ENCODE results near the gene PLD1. TPM values are rescaled to one million over a fixed set of nuclear protein-coding genes. Genes with fewer than 3 reads are reported as not detected.

PLD1 gene
- total RNA-seq, 1 donor from 2014 or later = 4.1 TPM

DNA sequence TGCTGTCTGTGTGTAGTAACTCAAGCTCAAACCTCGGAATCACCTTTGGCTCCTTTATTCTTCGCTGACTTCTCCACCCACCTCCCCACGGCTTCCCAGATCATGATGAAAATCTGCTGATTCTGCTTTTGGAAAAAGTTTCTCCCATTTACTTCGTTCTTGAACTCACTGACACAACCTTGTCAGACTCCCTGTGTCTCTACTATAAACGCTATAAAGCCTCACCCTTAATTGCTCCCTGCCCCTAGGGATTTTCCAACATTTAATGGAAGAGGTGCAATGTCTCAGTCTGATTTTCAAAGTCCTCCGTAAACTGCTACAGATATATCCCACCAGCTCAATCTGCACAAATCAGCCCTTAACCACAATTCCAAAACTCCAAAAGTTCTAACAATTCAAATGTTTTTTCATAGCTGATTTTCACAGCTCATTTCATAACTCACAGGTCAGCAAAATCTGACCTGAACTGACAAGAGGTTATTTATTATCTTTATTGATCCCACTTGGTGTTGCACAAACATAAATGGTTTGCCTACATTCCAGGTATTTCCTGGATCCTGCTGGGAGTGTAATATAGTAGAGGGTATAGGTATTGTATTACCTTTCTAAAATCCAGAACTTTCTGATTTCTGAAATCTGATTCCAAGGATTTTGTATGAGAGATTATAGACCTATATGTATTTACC lies 129.4 kb downstream of the PLD1 start:
- FAIRE-seq (no peak), DNase-seq (ENCODE audit: low spot score in 2 of 2) (no peak)

- DNase-seq (ENCODE audit: low spot score in 2 of 2) (no peak), FAIRE-seq (no peak)
Observed at GRCh38 chr3:171678971-171679492, 131.3 kb downstream of the PLD1 start.

GRCh38 chr3:171677706-171678105 lies 132.6 kb downstream of the PLD1 start:
- FAIRE-seq (no peak), DNase-seq (ENCODE audit: low spot score in 2 of 2) (no peak)

- FAIRE-seq (no peak), DNase-seq (ENCODE audit: low spot score in 2 of 2) (no peak)
Observed at GRCh38 chr3:171676601-171677175, 133.6 kb downstream of the PLD1 start.

DNA sequence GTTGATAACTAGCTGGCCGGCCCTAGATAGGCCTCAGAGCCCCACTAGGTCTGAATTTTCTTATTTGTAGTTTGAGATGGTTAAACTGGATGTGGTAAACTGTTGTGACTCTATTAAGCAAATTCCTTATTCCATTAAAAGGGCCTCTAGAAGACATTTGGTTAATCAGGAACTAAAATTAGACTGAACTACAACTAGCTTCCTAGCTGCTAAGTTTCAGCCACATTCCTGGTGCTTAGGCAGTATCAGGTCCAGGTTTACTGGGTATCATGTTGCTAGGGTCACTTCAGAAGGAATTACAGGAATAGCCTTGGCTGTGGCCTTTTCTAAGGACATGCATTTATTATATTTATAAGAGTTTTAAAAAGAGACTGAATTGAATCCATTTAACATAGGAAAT lies 136.3 kb downstream of the PLD1 start:
- DNase-seq (ENCODE audit: low spot score in 2 of 2) (no peak), FAIRE-seq (no peak)

- DNase-seq (ENCODE audit: low spot score in 2 of 2) (no peak), FAIRE-seq (no peak)
Observed at GRCh38 chr3:171672538-171672937, 137.7 kb downstream of the PLD1 start.

DNA sequence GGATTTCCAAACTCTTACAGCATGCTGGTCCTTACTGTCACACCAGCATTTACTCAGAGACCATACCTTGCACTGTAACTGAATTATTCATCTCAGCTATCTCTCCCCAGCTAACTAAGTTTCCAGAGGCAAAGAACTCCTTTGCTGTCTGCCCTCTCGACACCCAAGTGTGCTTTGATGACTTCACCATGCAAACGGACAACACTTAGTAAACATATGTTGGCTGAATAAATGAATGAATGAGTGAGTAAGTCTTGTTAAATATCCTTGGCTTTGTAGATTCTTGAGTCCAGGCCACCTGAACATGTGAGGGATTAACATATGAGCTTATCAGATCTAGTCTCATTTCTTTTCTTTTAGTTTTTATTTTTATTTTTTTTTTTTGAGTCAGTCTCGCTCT lies 138.2 kb downstream of the PLD1 start:
- no peak for DNase-seq (ENCODE audit: low spot score in 2 of 2)
- no peak for FAIRE-seq

GRCh38 chr3:171671709-171672108 lies 138.6 kb downstream of the PLD1 start:
- no peak for DNase-seq (ENCODE audit: low spot score in 2 of 2)
- FAIRE-seq = no peak

DNA sequence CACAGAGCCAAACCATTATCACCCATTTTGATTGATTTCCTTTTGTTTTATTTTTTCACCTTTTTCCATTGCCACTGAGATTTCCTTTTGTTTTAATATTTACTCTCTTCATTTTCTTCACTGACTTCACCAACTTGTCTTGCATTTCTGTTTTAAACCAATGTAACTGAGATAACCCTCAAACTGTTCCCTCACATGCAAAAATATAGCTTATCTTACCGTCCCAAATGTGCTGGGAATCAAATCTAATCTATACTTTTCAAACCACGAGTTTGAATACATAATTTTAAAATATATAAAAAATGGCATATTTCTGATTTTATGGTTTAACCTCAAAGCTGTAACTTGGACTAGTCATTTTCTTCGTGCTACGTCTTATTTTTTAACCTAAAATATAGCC lies 143.8 kb downstream of the PLD1 start:
- DNase-seq (ENCODE audit: low spot score in 2 of 2) (no peak), FAIRE-seq (no peak)

DNA sequence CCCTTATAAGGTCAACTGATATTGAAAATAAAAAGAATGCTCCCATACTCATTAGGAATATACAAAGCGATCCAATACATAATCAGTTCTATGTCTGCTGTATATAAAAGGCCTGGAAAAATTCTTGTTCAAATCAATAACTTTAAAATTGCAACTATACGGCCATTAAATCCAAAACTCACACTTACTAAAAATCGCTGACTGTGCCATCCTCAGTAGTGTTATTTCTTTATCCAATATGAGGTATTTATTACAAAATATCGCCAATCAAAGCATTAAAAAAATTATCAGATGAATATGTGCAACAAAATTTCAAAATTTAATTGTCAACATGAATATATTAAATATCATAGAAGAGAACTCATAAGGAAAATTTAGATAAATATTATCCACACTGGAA lies 146.5 kb downstream of the PLD1 start:
- FAIRE-seq (peak; percentile 37), DNase-seq (ENCODE audit: low spot score in 2 of 2) (no peak)

GRCh38 chr3:171661484-171661883 lies 148.8 kb downstream of the PLD1 start:
- no peak for FAIRE-seq
- no peak for DNase-seq (ENCODE audit: low spot score in 2 of 2)

GRCh38 chr3:171660188-171660587 lies 150.1 kb downstream of the PLD1 start:
- FAIRE-seq (no peak), DNase-seq (ENCODE audit: low spot score in 2 of 2) (no peak)

DNA sequence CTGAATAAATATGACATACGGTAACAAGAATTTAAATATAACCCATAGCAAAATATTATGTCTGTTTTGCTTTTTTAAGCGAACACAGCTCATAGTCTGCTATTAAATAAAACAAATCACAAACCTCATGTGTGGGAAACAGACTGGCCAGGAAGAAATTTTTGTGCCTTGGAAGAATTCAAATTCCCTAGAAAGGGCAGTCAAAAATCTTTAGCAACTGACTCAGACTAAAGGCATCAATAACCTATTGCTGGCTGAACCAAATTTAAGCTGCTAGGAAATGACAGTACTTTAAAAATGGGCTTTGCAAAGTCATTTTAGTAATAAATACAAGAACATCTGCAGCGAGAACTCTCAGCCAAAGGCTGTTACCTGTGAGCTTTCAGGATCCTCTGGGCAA lies 151.4 kb downstream of the PLD1 start:
- FAIRE-seq = no peak
- no peak for DNase-seq (ENCODE audit: low spot score in 2 of 2)

DNA sequence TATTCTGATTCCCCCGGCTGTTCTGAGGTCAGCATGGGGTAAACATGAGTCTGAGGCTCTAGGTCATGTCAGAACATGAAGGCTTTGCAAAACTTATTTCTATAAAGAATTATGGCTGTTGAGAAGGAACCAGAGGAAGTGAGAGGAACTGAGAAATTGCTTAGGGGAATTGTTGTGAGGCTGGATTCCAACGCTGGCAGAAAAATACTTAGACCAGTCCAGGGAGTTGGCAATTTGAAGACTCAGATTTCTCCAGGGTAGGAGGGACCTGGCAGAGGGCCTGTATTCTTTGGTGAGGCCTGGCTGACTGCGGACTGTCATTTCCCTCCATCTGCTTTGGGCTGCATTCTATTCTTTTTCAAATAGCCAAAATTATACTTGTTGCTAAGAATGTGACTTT lies 155.5 kb downstream of the PLD1 start:
- FAIRE-seq = no peak
- DNase-seq (ENCODE audit: low spot score in 2 of 2) = no peak

GRCh38 chr3:171654326-171654725 lies 156.0 kb downstream of the PLD1 start:
- DNase-seq (ENCODE audit: low spot score in 2 of 2) = no peak
- no peak for FAIRE-seq

DNA sequence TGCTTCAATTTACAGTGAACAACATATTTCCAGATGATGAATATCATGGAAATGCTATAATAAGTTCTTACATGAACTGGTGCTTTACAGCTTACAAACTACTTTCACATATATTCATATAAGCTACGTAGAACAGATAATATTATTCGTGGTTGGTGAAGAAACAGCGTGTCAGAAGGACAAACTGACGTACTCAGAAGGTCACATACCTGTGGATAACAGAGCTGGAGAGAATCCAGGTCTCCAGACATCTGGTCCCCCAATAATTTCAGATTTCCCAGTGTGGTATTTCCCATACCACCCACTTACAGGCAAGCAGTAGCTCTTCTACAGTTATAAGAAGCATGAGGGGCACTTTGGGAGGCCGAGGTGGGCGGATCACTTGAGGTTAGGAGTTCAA lies 156.6 kb downstream of the PLD1 start:
- FAIRE-seq (no peak), DNase-seq (ENCODE audit: low spot score in 2 of 2) (no peak)

DNA sequence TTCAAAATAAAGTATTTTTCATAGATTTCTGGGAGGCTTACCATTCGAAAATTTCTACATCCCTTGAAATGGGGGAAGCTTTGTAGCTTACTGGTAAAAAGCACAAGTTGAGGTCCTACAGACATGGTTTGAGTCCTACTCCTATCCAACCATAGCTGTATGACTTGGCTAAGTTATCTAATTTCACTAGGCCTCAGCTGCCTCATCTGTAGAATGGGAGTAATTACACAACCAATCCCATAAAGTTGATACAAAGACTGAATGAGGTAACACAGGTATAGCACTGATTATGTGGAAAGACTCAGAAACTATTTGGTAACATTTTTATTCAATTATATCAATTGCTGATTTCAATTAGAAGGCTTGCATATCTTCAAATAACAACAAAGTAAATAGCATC lies 157.4 kb downstream of the PLD1 start:
- FAIRE-seq (no peak), DNase-seq (ENCODE audit: low spot score in 2 of 2) (no peak)

DNA sequence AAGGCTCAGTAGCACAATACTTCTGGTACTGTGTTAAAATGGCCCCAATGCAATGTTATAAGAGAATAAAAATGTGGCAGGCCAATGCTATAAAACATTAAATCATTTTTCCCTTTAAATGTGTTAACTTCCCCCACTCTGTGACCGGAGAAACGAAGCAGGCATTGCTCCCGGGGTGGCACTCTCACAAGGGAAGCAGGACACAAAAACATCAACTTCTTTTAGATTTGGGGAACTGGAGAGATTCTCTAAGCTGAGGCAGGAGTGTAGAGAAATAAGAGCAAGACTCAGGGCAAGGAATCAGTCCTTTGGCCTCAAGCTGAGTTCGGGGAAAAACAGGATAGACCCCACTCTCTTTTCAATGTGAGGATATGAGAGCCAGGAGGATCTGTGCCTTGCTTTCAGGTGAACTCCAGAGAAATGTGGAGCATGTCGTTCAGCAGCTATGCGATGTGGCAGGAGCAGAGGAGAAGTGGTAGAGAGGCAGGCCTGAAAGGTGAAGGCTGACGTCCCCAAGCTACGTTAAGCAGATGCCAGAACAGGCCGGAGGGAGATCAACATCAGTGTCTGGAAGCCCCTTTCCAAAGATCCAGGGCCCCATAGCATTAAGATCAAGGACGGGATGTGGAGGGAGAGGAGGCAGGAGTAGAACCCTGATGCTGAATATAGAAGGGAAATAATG lies 160.2 kb downstream of the PLD1 start:
- FAIRE-seq (no peak), DNase-seq (ENCODE audit: low spot score in 2 of 2) (no peak)

GRCh38 chr3:171649267-171649666 lies 161.0 kb downstream of the PLD1 start:
- no peak for FAIRE-seq
- no peak for DNase-seq (ENCODE audit: low spot score in 2 of 2)

- DNase-seq (ENCODE audit: low spot score in 2 of 2) (no peak), FAIRE-seq (no peak)
Observed at GRCh38 chr3:171648069-171648468, 162.2 kb downstream of the PLD1 start.

- DNase-seq (ENCODE audit: low spot score in 2 of 2) = peak; percentile 25 to 36
- peak; percentile 47 for FAIRE-seq
Observed at GRCh38 chr3:171646357-171647133, 163.7 kb downstream of the PLD1 start.
